HG03280 (cell line): ENCODE data around the gene DICER1.

Experiments
- ATAC-seq: cut with Tn5 transposase; IDR thresholded peaks from one replicate; pipeline ENCODE4 v1.9.1; 2021; ENCODE audit warnings: mild to moderate bottlenecking, moderate library complexity; ENCODE audit not compliant: unreplicated experiment

Gene DICER1

DNA sequence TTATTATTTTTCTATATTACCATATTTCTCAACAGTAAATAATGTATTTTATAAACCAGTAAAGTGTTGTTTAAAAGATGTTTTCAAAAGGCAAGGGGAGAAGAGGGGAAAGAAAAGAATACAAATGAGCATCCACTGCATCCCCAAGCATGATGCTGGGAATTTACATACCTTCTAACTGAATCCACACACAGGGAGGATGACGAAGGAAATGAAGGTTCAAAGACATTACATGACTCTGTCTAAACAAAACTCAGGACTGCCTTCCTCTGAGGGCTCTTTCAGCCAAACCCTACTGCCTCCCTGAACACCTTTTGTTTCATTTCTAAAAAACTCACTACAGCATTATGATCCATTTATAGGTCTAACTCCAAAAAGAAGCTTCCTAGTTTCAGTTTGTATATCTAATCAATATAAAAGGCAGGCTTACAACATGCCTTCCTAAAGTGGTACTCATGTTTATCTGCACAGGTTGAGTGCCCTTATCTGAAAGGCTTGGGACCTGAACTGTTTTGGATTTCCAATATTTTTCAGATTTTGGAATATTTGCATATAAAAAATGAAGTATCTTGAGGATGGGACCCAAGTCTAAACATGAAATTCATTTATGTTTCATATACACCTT, 30.3 kb downstream of the DICER1 start:
- ATAC-seq = no peak

DNA sequence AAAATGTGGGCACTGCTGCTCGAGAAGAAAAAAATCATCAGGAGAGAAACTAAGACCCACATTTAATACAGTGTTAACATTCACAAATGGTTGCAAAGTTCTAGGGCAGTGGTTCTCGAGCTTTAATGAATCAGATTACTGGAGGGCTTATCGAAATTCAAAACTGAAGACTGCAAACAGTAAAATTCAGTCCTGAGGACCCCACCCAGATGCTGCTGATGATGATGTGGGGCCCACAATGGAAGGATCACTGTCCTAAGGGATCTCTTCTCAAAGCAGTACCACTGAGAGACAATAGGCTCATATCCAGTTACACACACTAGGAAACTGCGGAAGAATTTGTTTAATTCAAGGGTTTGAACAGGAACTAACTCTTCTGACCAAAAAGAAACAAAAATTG, 31.4 kb downstream of the DICER1 start:
- no peak for ATAC-seq

DNA sequence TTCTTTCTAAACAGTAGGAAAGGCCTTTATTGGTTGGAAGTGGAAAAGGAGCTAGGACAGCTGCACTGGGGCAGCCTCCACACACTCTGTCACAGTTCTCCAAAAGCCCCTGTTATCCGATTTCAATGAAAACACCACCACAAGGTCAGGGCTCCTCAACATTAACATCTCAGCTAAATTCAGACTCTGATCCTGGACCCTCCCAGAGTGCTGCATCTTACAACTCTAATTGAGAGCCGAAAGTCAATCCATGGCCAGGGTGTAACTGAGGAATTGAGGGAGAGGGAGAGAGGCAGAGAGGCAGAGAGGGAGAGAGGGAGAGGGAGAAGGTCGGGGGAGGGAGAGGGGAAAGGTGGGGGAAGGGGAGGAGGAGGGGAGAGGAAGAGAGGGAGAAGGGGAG, 32.1 kb downstream of the DICER1 start:
- ATAC-seq = no peak

DNA sequence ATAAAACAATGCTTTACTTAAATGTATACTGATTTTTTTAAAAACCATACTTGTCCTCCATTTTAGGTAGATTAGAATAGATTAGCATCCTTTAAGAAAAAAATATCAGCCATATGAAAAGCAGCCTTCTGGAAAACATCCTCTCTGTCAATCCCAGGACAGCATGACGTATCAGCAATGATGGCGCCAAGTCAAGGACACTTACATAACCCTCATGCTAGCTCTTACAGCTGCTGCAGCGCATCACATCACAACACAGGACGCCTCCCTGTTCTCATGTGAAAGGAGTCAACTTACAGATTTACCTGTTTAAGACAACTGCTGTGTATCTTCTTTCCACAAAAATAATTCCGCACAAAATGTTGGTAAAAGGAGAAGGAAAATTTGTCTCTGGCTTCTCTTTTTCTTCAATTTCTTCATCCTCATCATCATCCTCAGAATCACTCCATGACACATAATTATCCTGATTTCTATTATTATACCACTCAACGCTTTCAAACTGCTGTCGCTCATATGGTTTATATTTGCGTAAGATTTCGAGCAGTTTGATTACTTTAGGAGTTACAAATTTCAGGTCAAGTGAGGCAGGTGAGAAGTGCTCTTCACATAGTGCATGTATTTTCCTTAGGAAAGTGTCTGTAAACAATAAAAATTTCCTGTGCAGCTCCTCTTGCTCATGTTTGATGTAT, 33.3 kb downstream of the DICER1 start:
- no peak for ATAC-seq

DNA sequence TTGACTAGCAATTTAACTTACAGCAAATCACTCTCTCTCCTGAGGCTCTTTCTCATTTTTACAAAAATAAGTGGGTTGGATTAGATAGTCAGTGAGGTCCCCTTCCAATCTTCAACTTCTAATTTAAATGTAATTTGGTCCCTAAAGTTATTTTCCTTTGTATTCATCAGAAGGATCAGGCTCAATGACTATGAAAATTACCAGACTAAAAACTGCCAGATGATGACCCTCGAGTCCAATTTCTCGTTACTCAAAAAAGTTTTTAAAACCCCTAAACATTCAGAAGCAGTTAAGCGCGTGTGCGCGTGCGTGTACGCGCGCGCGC, 34.7 kb downstream of the DICER1 start:
- ATAC-seq = no peak

DNA sequence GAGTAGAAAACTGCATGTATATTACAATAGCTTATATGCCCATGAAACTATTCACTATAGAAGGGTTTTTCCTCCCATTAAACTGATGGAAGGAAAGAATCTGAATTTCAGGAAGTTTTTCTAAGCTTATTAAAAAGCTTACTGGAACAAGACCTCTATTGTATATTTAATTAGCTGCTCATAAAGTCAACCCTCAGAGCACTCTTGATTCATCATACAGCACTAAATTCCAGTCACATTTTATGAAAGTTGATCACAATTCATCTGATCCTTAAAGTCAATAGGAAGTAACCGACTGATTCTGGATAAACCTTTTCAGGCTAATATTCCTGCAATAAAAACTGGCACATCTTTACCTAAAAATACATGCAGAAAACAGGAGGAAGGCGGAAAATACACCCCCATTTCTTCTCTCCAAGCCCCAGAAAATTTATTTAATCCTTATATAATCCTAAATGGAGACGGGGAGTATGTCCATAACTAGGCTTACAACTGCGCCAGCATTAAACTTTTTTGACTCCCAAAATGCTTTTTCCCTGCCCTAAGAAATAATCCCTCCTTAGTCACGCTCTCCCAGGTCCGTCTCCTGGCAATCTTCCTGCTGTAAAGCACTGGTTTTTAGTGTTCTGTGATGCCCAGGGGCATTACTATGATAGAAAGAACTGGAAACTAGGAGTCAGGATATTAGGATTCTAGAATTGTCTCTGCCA, 35.3 kb downstream of the DICER1 start:
- no peak for ATAC-seq

DNA sequence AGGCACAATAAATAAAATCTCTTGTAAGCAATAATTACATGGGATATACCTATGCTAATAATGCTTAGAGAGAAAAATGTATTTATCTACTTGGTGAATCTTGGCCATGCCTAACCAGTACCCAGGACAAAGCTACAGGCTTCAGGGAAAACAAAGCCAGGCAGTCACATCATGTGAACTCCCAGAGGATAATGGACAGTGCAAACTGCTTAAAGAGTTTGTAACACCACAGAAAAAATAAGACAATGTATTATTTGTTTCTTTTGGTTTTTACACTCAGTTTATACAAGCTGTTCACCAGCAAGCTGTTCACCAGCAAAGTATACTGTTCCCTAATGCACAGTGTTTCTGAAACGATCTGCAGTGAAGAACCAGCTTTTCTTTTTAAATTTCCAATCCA, 38.0 kb downstream of the DICER1 start:
- ATAC-seq = no peak

DNA sequence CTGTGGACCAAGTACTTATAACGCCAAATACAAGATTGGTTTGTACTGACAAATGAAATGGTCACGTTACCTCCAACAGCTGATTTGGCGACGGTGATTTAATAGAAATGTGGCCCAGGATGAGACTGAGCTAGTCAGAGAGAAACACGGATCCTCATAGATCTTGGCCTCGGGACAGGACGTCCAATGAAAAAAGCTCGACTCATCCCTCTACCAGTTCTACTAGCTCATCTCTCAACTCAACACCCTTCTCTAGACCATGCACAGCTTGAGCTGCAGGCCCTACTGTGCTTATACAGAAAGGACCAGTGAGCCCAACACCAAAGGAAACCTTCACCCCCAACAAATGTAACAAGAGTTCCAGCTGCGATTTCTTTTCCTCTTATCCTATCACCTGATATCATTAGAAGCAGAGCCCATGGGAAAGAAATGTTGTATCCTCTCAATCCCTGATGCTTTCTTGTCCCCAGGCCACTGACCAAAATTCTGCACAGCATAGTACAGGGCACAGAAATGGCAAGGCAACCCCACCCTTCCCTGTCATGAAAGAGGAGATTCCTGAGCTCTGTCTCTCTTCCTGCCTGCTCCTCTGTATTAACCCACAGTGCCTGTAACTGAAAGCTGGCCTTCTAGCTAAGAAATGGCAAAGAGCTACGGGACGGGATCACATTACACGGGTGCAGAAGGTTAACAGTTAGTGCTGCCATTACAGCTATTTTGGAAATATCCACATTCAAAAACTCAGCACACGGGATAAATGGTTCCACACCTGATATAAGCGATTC, 39.2 kb downstream of the DICER1 start:
- ATAC-seq = no peak

DNA sequence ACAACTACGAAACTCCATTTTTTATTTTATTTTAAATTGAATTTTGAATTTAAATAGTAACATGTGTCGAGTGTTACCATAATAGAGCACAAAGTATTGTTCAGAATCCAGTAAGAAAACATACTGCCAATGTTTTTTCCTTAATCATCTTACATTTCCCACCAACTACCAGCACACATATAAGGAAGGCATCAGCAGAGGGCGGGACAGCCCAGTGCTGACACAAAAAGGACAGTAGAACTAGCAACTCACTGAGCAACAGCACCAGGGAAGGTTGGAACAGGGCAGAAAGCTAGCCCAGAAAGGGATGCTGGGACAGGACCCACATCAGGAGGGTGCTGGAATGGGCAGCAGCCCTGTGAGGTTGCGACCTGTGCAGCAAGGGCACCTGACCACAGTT, 43.9 kb downstream of the DICER1 start:
- ATAC-seq = no peak

DNA sequence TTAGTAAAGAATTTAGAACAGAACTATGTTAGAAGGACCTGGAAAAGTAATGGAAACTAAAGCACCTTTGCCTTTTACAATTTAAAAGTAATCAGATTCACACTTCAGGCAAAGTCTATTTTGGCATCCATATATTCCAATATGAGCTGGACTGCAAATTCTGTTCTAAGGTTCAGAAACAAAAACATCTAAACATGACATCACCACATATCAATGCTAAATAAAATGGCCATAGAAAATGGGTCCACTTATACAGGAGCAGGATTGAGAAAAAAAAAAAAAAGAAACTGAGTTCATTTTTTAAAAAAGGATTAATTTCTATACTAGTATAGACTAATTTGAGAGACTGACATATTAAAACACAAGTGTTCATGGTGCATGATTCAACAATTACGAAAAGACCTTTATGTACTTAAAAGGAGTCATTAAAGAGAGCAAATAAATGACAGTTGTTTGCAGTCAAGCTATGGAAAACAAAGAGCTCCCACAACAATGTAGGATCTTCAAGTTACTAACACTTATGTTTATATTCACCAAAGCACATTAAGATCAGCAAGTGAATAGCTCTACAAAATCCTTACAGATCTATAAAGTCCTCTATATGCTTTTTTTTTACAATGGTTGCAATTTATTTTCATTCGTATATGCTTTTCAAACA, 45.7 kb downstream of the DICER1 start:
- no peak for ATAC-seq

DNA sequence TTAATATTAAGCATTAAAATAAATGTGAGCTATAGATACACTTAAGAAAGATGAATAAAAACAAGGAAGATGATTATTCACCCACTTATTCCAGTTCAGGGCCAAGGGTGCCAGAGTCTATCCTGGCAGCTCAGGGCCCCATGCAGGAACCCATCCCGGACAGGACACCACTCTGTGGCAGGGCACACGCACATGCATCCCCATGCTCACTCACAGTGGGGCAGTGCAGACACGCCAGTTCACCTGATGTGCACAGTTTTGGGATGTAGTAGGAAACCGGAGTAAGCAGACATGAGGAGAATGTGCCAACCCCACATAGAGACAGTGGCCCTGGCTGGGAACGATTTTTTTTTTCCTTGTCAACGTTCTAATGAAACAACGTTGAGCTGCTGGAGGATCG, 47.2 kb downstream of the DICER1 start:
- no peak for ATAC-seq

DNA sequence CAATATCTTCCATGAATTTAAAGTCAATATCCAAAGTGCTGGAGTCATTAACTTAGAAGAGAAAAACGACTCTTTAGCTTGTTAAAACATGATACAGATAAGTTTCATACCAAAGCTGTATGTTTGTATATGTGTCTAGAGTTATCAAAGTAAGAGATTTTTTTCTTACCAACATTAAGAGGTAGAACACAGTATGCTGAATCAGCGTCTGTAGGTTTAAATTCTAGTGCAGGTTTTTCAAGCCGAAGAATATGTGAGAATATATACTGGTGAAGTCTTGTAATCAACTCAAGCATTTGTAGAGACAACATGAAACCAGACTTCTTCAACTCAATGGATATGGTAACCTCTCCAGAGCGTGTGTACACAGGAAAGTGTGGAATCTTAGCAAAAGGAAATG, 49.6 kb downstream of the DICER1 start:
- no peak for ATAC-seq

DNA sequence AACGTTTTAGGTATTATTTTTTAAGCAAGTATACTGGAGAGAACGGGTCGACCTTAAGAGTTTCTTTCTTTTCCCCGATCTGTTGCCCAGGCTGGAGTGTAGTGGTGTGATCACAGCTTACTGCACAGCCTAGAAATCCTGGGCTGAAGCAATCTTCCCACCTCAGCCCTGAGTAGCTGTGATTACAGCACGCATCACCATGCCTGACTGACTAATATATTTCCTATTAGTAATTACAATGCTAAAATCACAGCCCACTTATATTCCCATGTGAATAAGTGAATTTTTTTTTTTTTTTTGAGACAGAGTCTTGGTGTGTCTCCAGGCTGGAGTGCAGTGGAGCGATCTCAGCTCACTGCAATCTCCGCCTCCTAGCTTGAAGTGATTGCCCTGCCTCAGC, 50.4 kb downstream of the DICER1 start:
- ATAC-seq = no peak

DNA sequence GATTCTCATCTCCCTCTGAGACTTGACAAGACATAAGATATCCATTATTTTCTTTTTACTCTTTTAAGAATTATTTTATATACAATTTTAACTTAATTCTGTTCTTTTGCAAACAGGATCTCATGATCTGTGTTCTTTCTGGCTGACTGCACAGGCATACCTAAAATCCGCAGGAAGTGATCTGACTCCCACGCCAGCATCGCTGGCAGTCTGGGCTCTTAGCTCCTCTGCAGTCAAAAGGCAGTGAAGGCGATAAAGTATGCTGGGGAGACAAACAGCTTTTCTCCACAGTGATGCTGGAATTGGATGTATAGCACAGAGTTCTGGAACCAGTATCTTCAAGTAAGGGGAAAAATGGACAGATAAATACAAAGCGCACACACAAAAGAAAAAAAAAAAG, 52.4 kb downstream of the DICER1 start:
- no peak for ATAC-seq

DNA sequence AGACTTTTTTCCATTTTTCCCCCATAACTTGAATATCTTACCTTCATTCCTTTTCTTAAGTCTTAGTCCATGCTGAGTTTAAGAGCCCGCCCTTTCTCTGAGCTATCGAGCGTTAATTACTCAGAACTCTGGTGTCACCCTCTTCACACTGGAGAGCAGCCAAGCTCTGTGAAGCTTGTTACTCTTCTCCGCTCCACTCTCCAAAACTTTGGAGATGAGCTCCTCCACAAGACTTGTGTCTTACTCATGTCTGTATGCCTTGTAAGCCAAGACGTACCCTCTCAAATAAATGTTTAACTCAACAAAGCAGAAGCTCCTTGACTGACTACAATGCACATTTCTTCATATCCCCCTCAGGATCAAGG, 54.7 kb downstream of the DICER1 start:
- ATAC-seq = no peak

DNA sequence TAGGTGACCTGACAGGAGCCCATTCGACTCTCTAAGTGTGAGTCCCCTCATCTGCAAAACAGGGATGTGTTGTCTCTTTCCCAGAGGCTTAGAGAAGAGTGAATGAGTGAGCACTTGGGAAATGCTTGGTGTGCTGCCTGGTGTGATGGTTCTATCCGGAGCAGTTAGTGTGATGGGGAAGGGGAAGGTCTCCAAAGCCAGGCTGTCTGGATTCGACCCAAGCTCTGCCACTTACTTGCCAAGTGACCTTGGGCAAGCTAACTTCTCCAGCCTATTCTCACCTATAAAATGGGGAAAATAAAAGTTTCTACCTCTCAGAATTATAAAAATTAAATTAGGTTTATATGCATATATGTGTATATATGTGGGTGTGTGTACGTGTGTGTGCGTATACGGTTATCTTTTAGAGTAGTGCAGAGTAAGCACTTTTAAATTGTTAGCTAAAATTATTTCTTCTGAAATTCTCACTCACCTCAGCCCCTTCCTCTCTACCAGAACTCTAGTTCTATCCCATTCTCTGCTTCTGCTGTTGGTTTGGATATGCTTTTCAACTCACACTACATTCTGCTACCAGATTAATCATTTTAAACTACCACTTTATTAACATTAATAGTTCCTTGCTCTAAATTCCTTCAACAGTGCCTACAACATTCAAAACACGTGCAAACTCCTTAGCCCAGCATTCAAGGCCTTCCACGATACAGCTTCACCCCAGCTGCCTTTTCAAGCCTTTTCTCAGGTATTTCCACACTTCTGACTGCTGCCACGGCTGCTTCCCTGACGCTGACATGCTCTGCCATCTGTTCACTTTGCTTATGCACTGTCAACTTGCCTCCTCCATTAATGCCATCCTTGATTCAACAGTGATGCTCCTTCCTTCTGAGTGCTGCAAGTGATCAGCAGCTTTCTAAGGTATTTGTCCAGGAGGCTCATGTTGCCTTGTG, 55.3 kb downstream of the DICER1 start:
- ATAC-seq = no peak

DNA sequence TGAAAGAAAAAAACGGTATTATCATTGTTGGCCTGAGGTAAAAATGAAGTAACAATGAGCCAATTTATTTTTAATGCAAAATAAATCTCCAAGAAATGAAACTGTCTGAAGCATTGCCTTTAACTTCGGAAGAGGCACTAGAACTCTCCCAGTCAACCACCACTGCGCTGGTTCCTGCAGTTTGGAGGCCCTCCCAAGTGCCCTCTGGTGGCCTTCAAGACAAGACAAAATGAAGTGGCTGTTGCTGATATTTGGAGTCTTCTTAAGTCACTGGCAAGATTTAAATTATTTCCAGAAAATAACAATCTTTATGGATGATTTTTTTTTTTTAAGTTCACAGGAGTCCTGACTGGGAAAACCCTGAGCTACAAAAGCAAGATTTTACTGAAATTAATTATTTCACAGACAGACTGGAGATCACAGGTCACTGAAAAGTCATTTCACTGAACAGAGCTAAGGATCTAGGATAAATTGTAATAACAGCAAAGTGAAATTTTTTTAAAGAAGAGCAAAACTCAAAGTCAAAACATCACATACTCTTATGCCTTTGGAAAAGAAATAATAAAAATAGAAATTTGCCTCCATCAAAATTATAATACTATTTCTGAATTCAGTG, 58.2 kb downstream of the DICER1 start:
- ATAC-seq = no peak

DNA sequence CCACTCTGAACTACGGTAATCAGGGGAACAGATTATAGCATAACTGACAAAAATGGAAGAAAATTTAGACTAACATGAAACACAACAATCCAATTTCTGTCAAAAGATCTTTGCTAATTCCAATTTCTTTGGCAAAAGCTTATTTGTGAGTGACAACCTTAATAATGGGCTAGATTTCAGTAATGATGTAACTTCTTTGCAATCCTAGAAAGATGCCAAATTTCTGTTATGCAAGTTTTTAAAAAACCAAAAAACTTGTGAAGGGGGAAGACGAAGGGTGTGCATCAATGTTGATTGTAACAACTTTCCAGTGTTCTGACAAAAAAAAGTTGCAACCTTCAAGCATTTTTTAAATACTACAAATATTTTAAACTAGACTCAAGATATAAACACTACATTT, 59.9 kb downstream of the DICER1 start:
- ATAC-seq = no peak

DNA sequence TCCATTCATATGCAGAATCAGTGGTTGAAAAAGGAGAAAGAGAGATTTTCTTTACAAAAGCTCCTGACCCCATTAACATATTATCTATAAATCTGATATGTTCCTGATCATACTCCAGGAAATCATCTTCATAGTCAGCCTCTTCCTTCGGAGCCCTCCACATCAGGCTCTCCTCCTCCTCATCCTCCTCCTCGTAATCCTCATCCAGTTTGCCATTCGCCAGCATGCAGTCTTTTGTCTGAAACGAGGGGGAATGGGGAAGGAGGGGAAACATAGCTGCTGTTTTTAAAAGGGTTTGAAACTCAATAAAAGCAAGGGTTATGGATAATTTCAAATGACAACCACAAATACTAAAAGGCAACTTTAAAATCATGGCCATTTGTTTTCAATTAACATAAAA, 60.9 kb downstream of the DICER1 start:
- no peak for ATAC-seq

DNA sequence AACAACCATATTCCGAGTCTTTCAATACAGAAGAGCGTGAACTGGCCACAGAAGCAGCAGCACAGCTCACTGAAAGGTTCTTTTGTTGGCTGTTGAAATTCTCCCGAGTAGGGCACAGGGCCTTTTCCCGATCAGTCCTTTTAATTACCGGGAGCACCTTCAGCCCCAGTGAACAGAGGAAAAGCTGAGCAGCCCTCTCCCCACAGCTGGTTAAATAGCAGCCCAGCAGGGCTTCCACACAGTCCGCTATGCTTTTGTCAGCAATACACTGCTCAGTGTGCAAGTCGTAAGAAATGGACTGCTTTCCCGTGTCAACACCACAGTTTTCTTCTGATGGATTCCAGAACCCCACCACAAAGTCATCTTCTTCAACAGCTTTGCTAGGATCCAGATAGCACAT, 61.3 kb downstream of the DICER1 start:
- ATAC-seq = no peak
